ENCODE results near the gene CENPO.

DNA sequence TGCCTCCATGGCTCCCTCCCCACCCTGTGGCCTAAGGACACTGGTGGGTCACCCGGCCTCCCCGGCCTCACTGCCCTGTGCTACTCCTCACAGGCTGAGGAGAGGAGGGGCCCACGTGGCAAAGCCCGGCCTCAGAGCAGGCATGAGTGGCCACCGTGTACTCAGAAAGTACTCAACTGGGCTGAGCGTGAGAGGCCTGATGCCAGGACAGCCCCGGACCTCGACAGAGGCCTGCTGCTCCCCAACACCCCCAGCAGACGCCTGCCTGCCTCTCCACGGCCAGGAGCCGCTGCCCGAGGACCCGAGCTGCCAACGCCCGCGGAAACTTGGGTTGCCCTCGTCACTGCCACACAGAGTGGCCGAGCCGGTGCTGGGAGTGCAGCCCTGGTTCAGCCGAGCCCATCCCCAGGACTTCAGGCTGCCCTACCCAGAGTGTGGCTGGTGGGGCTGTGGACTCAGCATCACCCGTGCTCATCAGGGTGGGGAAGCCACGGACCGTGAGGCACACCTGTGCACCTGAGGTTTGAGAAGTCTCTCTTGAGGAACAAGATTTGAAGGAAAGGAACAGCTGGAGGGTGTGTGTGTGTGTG is 59.3 kb downstream of the CENPO start:
- TF ChIP-seq CTCF (conservative IDR thresholded peaks at IDR 0.05; ENCODE audit: low read length) (no peak), EZH2phosphoT487 (IDR thresholded peaks at IDR 0.05; ENCODE audit: borderline replicate concordance, low read depth, low read length) (no peak)
